GM12892 (cell line): Measurements from ENCODE around the gene LAMTOR3.

ENCODE experiments used
- POLR2A ChIP-seq: IDR thresholded peaks from 2 replicates; pipeline ENCODE4 v1.6.1; 2011; ENCODE audit warnings: low read depth, low read length, control low read depth
- POLR2AphosphoS5 ChIP-seq: IDR thresholded peaks from 2 replicates; pipeline ENCODE4 v1.6.1; 2011; ENCODE audit warnings: low read depth, low read length, control low read depth

DNA sequence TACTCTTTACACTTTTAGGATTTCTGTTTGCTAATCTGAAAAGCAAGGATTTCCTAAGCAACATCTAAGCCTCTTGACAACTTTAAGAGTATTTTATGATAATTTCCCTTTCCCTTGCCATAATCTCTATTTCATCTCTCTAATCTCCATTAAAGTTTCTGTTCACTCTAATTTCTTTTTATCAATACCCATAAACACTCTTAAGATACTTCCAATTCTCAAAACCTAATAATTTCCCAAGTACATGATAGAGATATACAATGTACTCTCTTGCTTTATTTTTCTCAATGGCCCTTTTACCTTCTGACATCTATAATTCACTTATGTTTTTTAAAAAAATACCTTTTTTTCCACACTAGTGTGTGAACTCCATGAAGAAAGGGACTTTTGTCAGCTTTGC, 50.8 kb downstream of the LAMTOR3 start:
- TF ChIP-seq POLR2A (no peak), POLR2AphosphoS5 (no peak)
